ENCODE measurements around the gene PODXL2.
A peak's percentile ranks its signal among the peaks of the same experiment; 100 is the strongest.
"Not testable (repeated sequence)": the region's sequence is repeated elsewhere in the genome, so short reads cannot be mapped to it uniquely, and the experiment has no call there.

The PODXL2 gene

GRCh38 chr3:127700406-127700805 lies 71.4 kb downstream of the PODXL2 start:
- H3K4me2 ChIP-seq (ENCODE audit: low read length): no peak overlapping the region
- H3K9me3 ChIP-seq (replicated peaks; ENCODE audit: low read length): no peaks in the 10 kb centered on the region
- peaks cover 4% of the 10 kb centered on the region for H3K36me3 ChIP-seq (ENCODE audit: insufficient read depth, low read length)
- H3K4me1 ChIP-seq (ENCODE audit: control insufficient read depth, insufficient read depth, low read length): peaks cover 51% of the 10 kb centered on the region
- H3K9ac ChIP-seq (ENCODE audit: low read depth, low read length): no peak overlapping the region
- no peaks in the 10 kb centered on the region for H3K27me3 ChIP-seq (ENCODE audit: control insufficient read depth, insufficient read depth, low read length)
- no peak overlapping the region for H3K4me3 ChIP-seq (ENCODE audit: low read length)

GRCh38 chr3:127701280-127701911 lies 72.4 kb downstream of the PODXL2 start:
- Histone ChIP-seq H3K36me3 (ENCODE audit: insufficient read depth, low read length) (peaks cover 4% of the 10 kb centered on the region), H3K4me3 (ENCODE audit: low read length) (no peak overlapping the region), H3K9me3 (replicated peaks; ENCODE audit: low read length) (no peaks in the 10 kb centered on the region), H3K4me2 (ENCODE audit: low read length) (no peak overlapping the region), H3K9ac (ENCODE audit: low read depth, low read length) (no peak overlapping the region), H3K27me3 (ENCODE audit: control insufficient read depth, insufficient read depth, low read length) (no peaks in the 10 kb centered on the region), H3K4me1 (ENCODE audit: control insufficient read depth, insufficient read depth, low read length) (peaks cover 45% of the 10 kb centered on the region)

GRCh38 chr3:127702151-127702578 lies 73.2 kb downstream of the PODXL2 start:
- Histone ChIP-seq H3K4me3 (ENCODE audit: low read length) (no peak overlapping the region), H3K4me1 (ENCODE audit: control insufficient read depth, insufficient read depth, low read length) (peaks cover 37% of the 10 kb centered on the region), H3K36me3 (ENCODE audit: insufficient read depth, low read length) (peaks cover 8% of the 10 kb centered on the region), H3K9me3 (replicated peaks; ENCODE audit: low read length) (no peaks in the 10 kb centered on the region), H3K27me3 (ENCODE audit: control insufficient read depth, insufficient read depth, low read length) (no peaks in the 10 kb centered on the region), H3K9ac (ENCODE audit: low read depth, low read length) (no peak overlapping the region), H3K4me2 (ENCODE audit: low read length) (no peak overlapping the region)

- Histone ChIP-seq H3K36me3 (ENCODE audit: insufficient read depth, low read length) (peaks cover 18% of the 10 kb centered on the region), H3K4me1 (ENCODE audit: control insufficient read depth, insufficient read depth, low read length) (peaks cover 15% of the 10 kb centered on the region)
- H3K4me2 ChIP-seq (ENCODE audit: low read length); H3K9ac ChIP-seq (ENCODE audit: low read depth, low read length); H3K4me3 ChIP-seq (ENCODE audit: low read length); H3K9me3 ChIP-seq (replicated peaks; ENCODE audit: low read length); H3K27me3 ChIP-seq (ENCODE audit: control insufficient read depth, insufficient read depth, low read length): not testable (repeated sequence)
These were observed 75.9 kb downstream of the PODXL2 start for GRCh38 chr3:127704840-127705239.

GRCh38 chr3:127706312-127706711 lies 77.3 kb downstream of the PODXL2 start:
- no peaks in the 10 kb centered on the region for H3K9me3 ChIP-seq (replicated peaks; ENCODE audit: low read length)
- H3K4me1 ChIP-seq (ENCODE audit: control insufficient read depth, insufficient read depth, low read length): peaks cover 26% of the 10 kb centered on the region
- no peaks in the 10 kb centered on the region for H3K27me3 ChIP-seq (ENCODE audit: control insufficient read depth, insufficient read depth, low read length)
- H3K9ac ChIP-seq (ENCODE audit: low read depth, low read length): no peak overlapping the region
- H3K4me2 ChIP-seq (ENCODE audit: low read length): no peak overlapping the region
- H3K4me3 ChIP-seq (ENCODE audit: low read length): no peak overlapping the region
- peaks cover 18% of the 10 kb centered on the region for H3K36me3 ChIP-seq (ENCODE audit: insufficient read depth, low read length)

GRCh38 chr3:127706785-127707351 lies 77.9 kb downstream of the PODXL2 start:
- H3K4me3 ChIP-seq (ENCODE audit: low read length): no peak overlapping the region
- H3K9me3 ChIP-seq (replicated peaks; ENCODE audit: low read length): no peaks in the 10 kb centered on the region
- no peak overlapping the region for H3K4me2 ChIP-seq (ENCODE audit: low read length)
- H3K4me1 ChIP-seq (ENCODE audit: control insufficient read depth, insufficient read depth, low read length): peaks cover 21% of the 10 kb centered on the region
- peaks cover 17% of the 10 kb centered on the region for H3K36me3 ChIP-seq (ENCODE audit: insufficient read depth, low read length)
- H3K9ac ChIP-seq (ENCODE audit: low read depth, low read length): no peak overlapping the region
- H3K27me3 ChIP-seq (ENCODE audit: control insufficient read depth, insufficient read depth, low read length): no peaks in the 10 kb centered on the region

- Histone ChIP-seq H3K9ac (ENCODE audit: low read depth, low read length) (no peak overlapping the region), H3K4me1 (ENCODE audit: control insufficient read depth, insufficient read depth, low read length) (peaks cover 17% of the 10 kb centered on the region), H3K9me3 (replicated peaks; ENCODE audit: low read length) (no peaks in the 10 kb centered on the region), H3K27me3 (ENCODE audit: control insufficient read depth, insufficient read depth, low read length) (no peaks in the 10 kb centered on the region), H3K36me3 (ENCODE audit: insufficient read depth, low read length) (peaks cover 14% of the 10 kb centered on the region), H3K4me3 (ENCODE audit: low read length) (no peak overlapping the region), H3K4me2 (ENCODE audit: low read length) (no peak overlapping the region)
These were observed 78.9 kb downstream of the PODXL2 start for GRCh38 chr3:127707851-127708411.

GRCh38 chr3:127708837-127709236 lies 79.9 kb downstream of the PODXL2 start:
- no peak overlapping the region for H3K9ac ChIP-seq (ENCODE audit: low read depth, low read length)
- H3K36me3 ChIP-seq (ENCODE audit: insufficient read depth, low read length): peaks cover 22% of the 10 kb centered on the region
- H3K9me3 ChIP-seq (replicated peaks; ENCODE audit: low read length): no peaks in the 10 kb centered on the region
- H3K27me3 ChIP-seq (ENCODE audit: control insufficient read depth, insufficient read depth, low read length): no peaks in the 10 kb centered on the region
- no peak overlapping the region for H3K4me3 ChIP-seq (ENCODE audit: low read length)
- H3K4me2 ChIP-seq (ENCODE audit: low read length): no peak overlapping the region
- peaks cover 17% of the 10 kb centered on the region for H3K4me1 ChIP-seq (ENCODE audit: control insufficient read depth, insufficient read depth, low read length)

GRCh38 chr3:127709320-127710060 lies 80.5 kb downstream of the PODXL2 start:
- peaks cover 17% of the 10 kb centered on the region for H3K4me1 ChIP-seq (ENCODE audit: control insufficient read depth, insufficient read depth, low read length)
- H3K9me3 ChIP-seq (replicated peaks; ENCODE audit: low read length): no peaks in the 10 kb centered on the region
- H3K9ac ChIP-seq (ENCODE audit: low read depth, low read length): no peak overlapping the region
- peaks cover 26% of the 10 kb centered on the region for H3K36me3 ChIP-seq (ENCODE audit: insufficient read depth, low read length)
- H3K27me3 ChIP-seq (ENCODE audit: control insufficient read depth, insufficient read depth, low read length): no peaks in the 10 kb centered on the region
- H3K4me3 ChIP-seq (ENCODE audit: low read length): no peak overlapping the region
- H3K4me2 ChIP-seq (ENCODE audit: low read length): no peak overlapping the region

DNA sequence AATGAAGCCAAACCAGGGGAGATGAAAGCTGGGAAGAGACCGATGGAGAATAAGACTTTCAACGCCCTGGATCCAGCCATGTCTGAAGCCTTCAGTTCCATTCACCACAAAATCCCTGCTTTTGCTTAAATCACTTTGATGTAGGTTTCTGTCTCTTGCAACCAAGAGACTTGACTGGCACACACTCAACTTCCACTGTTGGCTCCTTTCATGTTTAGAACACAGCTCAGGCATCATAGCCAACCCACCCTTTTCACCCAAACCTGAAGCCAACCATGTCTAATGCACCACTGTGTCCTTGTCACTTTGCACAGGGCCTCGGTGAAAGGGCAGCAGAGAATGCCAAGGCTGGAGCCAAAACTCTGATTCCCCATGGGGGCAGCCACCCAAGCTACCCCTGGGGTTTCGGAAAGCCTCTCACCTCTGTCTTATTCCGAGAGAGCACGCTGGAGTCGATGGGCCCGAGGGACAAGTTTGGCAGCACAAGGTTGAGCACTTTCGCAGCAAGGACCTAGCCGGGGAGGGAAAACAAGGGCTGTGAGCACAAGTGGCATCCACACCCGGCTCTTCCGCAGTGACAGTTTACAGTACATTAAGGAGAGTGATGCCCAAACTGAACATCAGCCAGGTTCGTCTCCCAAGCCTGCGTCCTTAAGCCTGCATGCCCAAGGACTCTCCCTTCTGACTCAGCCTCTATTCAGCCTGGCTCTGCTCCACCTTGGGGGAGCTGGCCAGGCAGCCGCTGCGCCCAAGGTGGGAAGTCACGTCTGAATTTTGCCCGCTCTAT lies 81.4 kb downstream of the PODXL2 start:
- Histone ChIP-seq H3K4me3 (ENCODE audit: low read length) (no peak overlapping the region), H3K4me1 (ENCODE audit: control insufficient read depth, insufficient read depth, low read length) (peaks cover 17% of the 10 kb centered on the region), H3K27me3 (ENCODE audit: control insufficient read depth, insufficient read depth, low read length) (no peaks in the 10 kb centered on the region), H3K36me3 (ENCODE audit: insufficient read depth, low read length) (peaks cover 27% of the 10 kb centered on the region), H3K9me3 (replicated peaks; ENCODE audit: low read length) (no peaks in the 10 kb centered on the region), H3K9ac (ENCODE audit: low read depth, low read length) (no peak overlapping the region), H3K4me2 (ENCODE audit: low read length) (peak overlapping the region; percentile 13)
